ENCODE measurements around the gene DLG1. TPM values are rescaled to one million over a fixed set of nuclear protein-coding genes. Genes with fewer than 3 reads are reported as not detected.

The DLG1 gene
- total RNA-seq, 1 experiment from 2014 or later: 127 TPM

DNA sequence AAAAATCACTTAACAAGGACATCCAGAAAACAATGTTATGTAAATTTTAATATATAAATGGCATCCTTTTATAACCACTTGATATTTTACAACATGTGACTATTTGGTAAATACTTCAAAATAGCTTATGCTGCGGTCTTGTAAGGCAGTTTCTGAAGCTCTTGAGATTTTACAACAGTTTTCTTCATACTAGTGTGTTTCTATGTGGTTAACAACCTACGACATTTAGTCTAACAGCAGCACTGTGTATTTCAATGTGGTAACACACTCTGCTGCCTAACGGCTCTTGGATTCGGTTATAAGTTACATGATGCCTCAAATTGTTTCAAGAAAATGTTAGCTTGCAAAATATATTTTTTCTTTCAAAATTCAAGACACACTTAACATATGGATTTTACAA is 255.9 kb downstream of the DLG1 start:
- Mint-ChIP-seq H3K27ac (ENCODE audit: unreplicated experiment) (no peak overlapping the region), H3K36me3 (ENCODE audit: insufficient read depth, unreplicated experiment) (peaks cover 33% of the 10 kb centered on the region), H3K4me3 (ENCODE audit: low read depth, unreplicated experiment) (no peak overlapping the region), H3K4me1 (ENCODE audit: low read depth, unreplicated experiment) (no peaks in the 10 kb centered on the region), H3K9me3 (ENCODE audit: low read depth, unreplicated experiment) (no peaks in the 10 kb centered on the region), H3K27me3 (ENCODE audit: unreplicated experiment) (no peaks in the 10 kb centered on the region)
- CTCF ChIA-PET: no interaction called here
- intact Hi-C loops (cut with micrococcal nuclease; ENCODE audit: unreplicated experiment): no loop called here
- no TSS peak for BruUV-seq (replicated peaks)
- DNase-seq: no peak
- TF ChIP-seq, protein P1, sequence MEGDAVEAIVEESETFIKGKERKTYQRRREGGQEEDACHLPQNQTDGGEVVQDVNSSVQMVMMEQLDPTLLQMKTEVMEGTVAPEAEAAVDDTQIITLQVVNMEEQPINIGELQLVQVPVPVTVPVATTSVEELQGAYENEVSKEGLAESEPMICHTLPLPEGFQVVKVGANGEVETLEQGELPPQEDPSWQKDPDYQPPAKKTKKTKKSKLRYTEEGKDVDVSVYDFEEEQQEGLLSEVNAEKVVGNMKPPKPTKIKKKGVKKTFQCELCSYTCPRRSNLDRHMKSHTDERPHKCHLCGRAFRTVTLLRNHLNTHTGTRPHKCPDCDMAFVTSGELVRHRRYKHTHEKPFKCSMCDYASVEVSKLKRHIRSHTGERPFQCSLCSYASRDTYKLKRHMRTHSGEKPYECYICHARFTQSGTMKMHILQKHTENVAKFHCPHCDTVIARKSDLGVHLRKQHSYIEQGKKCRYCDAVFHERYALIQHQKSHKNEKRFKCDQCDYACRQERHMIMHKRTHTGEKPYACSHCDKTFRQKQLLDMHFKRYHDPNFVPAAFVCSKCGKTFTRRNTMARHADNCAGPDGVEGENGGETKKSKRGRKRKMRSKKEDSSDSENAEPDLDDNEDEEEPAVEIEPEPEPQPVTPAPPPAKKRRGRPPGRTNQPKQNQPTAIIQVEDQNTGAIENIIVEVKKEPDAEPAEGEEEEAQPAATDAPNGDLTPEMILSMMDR (IDR thresholded peaks at IDR 0.05; ENCODE audit: unreplicated experiment): no peak

DNA sequence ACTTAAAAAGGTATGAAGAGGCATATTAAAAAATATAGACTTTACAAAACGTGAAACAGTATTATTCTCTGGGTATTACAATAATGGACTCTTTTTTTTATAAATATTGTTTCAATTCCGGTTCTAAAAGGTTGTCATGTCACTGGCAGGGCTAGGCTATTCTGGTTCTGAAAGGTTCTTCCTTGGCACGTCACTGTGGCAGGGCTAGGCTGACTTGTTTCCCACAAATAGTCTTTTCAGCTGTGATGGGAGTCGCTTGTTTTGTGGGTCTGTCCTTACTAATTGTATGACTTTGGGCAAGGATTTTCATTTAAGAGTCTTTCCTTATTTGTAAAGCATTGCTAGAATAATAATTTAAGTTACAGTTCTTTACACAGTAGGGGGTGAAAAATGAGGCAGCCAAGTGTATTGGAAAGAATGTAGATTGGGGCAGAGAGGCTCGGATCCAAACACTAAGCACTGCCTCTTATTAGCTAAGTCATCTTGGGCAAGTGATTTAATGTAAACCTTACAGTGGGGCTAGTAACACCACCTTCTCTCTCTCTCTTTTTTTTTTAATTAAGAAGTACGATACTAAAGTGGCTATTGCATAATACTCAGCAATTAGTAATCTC is 256.4 kb downstream of the DLG1 start:
- H3K27ac Mint-ChIP-seq (ENCODE audit: unreplicated experiment): no peak overlapping the region
- no peaks in the 10 kb centered on the region for H3K9me3 Mint-ChIP-seq (ENCODE audit: low read depth, unreplicated experiment)
- no peaks in the 10 kb centered on the region for H3K4me1 Mint-ChIP-seq (ENCODE audit: low read depth, unreplicated experiment)
- TF ChIP-seq, protein P1 (IDR thresholded peaks at IDR 0.05; ENCODE audit: unreplicated experiment): no peak
- CTCF ChIA-PET: no interaction called here
- no peak for DNase-seq
- no TSS peak for BruUV-seq (replicated peaks)
- H3K27me3 Mint-ChIP-seq (ENCODE audit: unreplicated experiment): no peaks in the 10 kb centered on the region
- peaks cover 36% of the 10 kb centered on the region for H3K36me3 Mint-ChIP-seq (ENCODE audit: insufficient read depth, unreplicated experiment)
- intact Hi-C loops (cut with micrococcal nuclease; ENCODE audit: unreplicated experiment): no loop called here
- no peak overlapping the region for H3K4me3 Mint-ChIP-seq (ENCODE audit: low read depth, unreplicated experiment)

DNA sequence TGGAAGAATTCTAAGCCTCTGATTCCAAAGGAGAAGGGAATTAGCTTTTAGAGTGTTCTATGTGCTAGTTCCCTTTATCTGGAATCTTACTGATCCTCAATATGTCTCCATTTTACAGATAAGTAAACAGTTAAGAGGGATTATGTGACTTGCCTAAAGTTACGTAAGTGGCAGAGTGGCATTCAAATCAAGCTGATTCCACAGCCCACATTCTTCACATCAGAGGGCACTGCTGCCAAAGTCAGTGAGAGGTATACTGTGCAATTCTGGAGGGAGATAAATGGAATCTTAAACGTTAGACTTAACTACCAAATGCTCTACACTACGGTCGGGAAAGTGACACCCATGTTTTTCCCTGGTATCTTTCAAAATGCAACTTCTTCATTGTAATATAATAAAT is 257.8 kb downstream of the DLG1 start:
- DNase-seq: no peak
- CTCF ChIA-PET: interaction anchor here (0.6 kb wide), 1 partner anchor 737 kb away, joined by 3 read pairs; no protein-coding TSS in a partner anchor
- BruUV-seq (replicated peaks): no TSS peak
- no peak overlapping the region for H3K27ac Mint-ChIP-seq (ENCODE audit: unreplicated experiment)
- H3K27me3 Mint-ChIP-seq (ENCODE audit: unreplicated experiment): no peaks in the 10 kb centered on the region
- intact Hi-C loops (cut with micrococcal nuclease; ENCODE audit: unreplicated experiment): no loop called here
- TF ChIP-seq, protein P1 (IDR thresholded peaks at IDR 0.05; ENCODE audit: unreplicated experiment): no peak
- H3K4me1 Mint-ChIP-seq (ENCODE audit: low read depth, unreplicated experiment): no peaks in the 10 kb centered on the region
- H3K4me3 Mint-ChIP-seq (ENCODE audit: low read depth, unreplicated experiment): no peak overlapping the region
- H3K36me3 Mint-ChIP-seq (ENCODE audit: insufficient read depth, unreplicated experiment): peaks cover 27% of the 10 kb centered on the region
- no peaks in the 10 kb centered on the region for H3K9me3 Mint-ChIP-seq (ENCODE audit: low read depth, unreplicated experiment)

DNA sequence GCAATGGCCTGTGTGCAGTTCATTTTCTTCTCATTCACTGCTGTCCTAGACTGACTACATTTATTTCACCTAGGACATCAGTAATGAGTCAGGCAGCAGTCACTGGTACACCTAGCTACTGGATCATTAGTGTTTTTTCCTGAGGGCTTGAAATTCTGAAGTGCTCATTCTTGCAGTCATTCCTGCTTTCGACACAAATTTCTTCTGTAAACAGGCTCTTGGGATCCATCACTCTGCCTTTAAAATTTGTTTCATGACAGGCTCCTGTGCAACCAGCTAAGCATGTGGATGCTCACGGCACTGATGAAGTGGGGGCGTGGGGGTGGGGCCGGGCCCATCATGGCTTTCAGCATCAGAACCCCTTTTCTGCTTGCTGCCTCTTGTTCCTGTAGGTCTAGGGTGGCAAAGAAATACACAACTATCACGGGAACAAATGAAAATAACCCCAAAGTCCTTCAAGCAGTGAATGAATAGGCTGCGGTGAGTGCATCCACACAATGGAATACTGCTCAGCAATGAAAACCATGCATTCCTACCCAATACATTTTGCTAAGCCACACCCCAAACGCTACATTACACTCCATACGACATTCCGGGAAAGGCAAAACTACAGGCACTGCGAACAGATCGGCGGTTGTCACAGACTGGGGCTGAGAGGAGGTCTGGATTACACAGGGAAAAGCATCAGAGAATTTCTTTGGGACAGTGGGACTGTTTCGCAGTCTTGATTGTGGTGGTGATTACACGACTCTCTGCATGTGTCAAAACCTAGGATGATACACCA is 259.5 kb downstream of the DLG1 start:
- Mint-ChIP-seq H3K4me3 (ENCODE audit: low read depth, unreplicated experiment) (no peak overlapping the region), H3K36me3 (ENCODE audit: insufficient read depth, unreplicated experiment) (peaks cover 19% of the 10 kb centered on the region), H3K4me1 (ENCODE audit: low read depth, unreplicated experiment) (no peaks in the 10 kb centered on the region), H3K27me3 (ENCODE audit: unreplicated experiment) (peaks cover 14% of the 10 kb centered on the region), H3K9me3 (ENCODE audit: low read depth, unreplicated experiment) (no peaks in the 10 kb centered on the region), H3K27ac (ENCODE audit: unreplicated experiment) (no peak overlapping the region)
- BruUV-seq (replicated peaks): no TSS peak
- DNase-seq: no peak
- CTCF ChIA-PET: interaction anchor here (0.6 kb wide), 1 partner anchor 527 kb away, joined by 3 read pairs; no protein-coding TSS in a partner anchor
- intact Hi-C loops (cut with micrococcal nuclease; ENCODE audit: unreplicated experiment): no loop called here
- TF ChIP-seq, protein P1 (IDR thresholded peaks at IDR 0.05; ENCODE audit: unreplicated experiment): no peak

Data from Calu3 (cell line).